ENCODE measurements around the gene FADS3. TPM values are rescaled to one million over a fixed set of nuclear protein-coding genes. Genes with fewer than 3 reads are reported as not detected.

FADS3 gene
- total and polyA plus RNA-seq, 3 donors from 2014 or later: 20.5 to 88.5 (median 50.6) TPM

DNA sequence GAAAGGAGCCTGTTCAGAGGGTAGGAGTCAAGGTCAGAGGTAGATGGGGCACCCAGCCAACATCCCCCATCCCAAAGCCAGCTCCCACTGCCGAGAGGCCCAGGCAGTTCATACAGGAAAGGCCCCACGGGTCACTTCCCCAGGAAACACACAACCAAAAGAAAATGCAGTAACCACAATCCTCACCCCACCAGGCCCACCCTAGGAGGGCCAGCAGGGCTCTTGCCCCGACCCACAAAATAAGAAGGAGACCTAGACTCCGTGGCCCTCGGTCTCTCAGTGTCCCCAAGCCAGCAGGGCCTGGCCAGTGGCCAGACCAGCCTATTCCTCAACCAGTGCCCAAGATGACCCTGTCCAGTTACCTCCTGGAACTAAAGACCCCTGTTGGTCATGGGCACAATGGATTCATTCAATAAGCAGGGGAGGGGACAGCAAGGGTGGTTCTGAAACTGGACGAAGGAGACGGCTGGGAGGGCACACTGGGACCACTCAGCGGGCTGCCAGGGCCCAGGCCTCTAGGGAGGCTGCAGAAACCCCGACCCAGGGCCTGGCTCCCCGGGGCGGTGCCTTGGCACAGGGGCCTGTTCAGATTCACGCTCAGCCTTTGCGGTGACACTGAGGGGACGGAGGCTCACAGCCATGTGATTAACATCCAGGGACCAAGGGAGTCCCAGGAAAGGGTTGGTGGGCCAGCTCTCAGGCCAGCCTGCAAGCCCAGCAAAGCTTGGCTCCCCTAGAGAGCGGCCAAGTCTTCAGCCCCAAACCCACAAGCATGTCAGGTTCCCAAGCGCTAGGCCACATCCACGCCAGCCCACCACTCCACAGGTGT lies 20.6 kb upstream of the FADS3 start:
- H3K36me3 ChIP-seq (ENCODE audit: low read depth, missing control alignments): no peaks in the 10 kb centered on the region
- TF ChIP-seq POLR2A (IDR thresholded peaks at IDR 0.05) (no peak), CTCF (IDR thresholded peaks at IDR 0.05) (no peak)
- peaks cover 78% of the 10 kb centered on the region for H3K4me1 ChIP-seq
- intact Hi-C loops (cut with DNase I; ENCODE audit: low total_unique reads): no loop called here
- peak overlapping the region; percentile 60 to 66 for H3K27ac ChIP-seq
- H3K9me3 ChIP-seq: no peaks in the 10 kb centered on the region
- 42 to 46% methylated on average over 8 to 17 of the region's 17 CpGs for WGBS, 2 donors
- no peaks in the 10 kb centered on the region for H3K27me3 ChIP-seq
- peak; percentile 35 for DNase-seq
- no peak overlapping the region for H3K4me3 ChIP-seq

DNA sequence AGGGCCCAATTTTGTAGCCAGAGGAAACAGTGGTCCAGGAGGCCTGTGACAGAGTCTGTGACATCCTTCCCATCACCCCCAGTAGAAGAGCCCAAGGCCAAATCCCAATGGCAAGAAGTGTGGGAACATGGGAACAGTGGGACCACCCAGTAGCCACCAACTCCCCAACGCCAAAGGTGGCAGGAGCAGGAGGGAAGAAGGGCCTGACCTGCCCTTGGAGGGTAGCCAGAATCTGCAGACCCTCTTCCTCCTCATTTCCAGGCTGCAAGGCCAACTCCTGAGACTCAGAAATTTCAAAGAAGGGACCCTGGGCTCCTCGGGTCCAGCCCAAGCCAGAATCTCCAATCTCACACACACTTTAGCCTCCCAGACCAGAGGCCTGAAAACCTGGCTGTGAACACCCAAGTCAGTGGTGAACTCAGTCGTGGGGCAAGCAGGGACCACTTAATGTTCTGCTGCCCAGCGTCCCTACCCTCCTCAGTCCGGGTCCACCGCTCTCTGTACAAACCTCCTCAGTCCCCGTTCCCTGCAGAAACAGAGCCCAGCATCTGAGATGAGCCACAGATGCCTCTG lies 19.9 kb upstream of the FADS3 start:
- H3K9me3 ChIP-seq: no peaks in the 10 kb centered on the region
- H3K4me1 ChIP-seq: peaks cover 75% of the 10 kb centered on the region
- H3K27me3 ChIP-seq: no peaks in the 10 kb centered on the region
- H3K4me3 ChIP-seq: no peak overlapping the region
- DNase-seq: no peak
- intact Hi-C loops (cut with DNase I; ENCODE audit: low total_unique reads): no loop called here
- 44 to 58% methylated on average over 7 of the region's 7 CpGs for WGBS, 2 donors
- no peaks in the 10 kb centered on the region for H3K36me3 ChIP-seq (ENCODE audit: low read depth, missing control alignments)
- no peak for TF ChIP-seq CTCF (IDR thresholded peaks at IDR 0.05)
- peak overlapping the region in 1 of 2 donors; percentile 66 for H3K27ac ChIP-seq

DNA sequence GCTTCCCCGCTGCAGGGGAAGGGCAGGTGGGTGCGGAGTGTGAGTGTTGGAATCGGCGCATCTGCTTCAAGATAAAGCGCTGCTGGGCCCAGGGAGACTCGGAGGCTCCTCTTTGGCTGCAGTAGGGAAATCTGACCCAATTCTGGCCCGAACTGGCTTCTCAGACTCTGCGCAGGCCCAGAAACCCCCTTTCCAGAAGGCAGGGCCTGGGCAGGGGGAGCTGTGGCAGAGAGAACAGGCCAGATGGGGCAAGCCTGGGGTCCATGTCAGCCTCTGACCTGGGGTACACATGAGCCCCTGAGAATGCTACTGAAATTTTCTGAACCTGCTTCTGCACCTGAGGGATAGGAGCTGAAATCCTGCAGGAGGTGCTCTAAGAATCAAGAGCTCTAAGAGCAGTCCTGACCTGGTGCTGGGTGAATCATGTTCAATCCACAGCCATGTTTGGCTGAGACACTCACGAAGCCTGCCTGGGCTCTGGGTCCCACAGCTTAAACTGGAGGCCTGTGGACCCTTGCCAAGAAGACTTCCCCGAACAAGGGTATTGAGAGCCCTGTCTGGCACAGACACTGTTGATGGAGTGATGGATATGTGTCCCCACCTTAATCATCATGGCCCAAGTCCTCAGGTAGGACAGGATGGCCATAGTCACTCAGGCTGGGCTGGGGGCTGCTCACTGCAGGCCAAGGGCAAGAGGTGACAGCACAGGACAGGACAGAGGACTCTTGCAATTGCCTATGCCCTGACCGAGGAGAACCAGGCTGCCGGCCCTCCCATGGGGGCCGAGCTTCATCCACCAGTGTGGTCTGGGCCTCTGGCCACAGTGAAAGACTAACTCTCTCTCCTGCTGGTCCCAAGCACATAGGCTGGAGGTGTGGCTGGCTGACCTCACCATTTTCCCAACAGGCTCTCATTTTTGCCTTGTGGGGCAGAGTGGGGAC lies 19.1 kb upstream of the FADS3 start:
- DNase-seq: no peak
- WGBS, 2 donors: 69 to 78% methylated on average over 4 to 13 of the region's 13 CpGs
- TF ChIP-seq CTCF (IDR thresholded peaks at IDR 0.05): no peak
- TF ChIP-seq POLR2A (IDR thresholded peaks at IDR 0.05): no peak
- intact Hi-C loops (cut with DNase I; ENCODE audit: low total_unique reads): no loop called here
- no peak overlapping the region for H3K4me3 ChIP-seq
- peaks cover 72% of the 10 kb centered on the region for H3K4me1 ChIP-seq
- H3K9me3 ChIP-seq: no peaks in the 10 kb centered on the region
- no peaks in the 10 kb centered on the region for H3K27me3 ChIP-seq
- H3K27ac ChIP-seq: peak overlapping the region; percentile 47 to 66
- H3K36me3 ChIP-seq (ENCODE audit: low read depth, missing control alignments): no peaks in the 10 kb centered on the region

- intact Hi-C loops (cut with DNase I; ENCODE audit: low total_unique reads): no loop called here
- Histone ChIP-seq H3K9me3 (no peaks in the 10 kb centered on the region), H3K27me3 (no peaks in the 10 kb centered on the region), H3K27ac (peak overlapping the region; percentile 63 to 66), H3K36me3 (ENCODE audit: low read depth, missing control alignments) (no peaks in the 10 kb centered on the region), H3K4me3 (no peak overlapping the region), H3K4me1 (peaks cover 57% of the 10 kb centered on the region)
- no peak for TF ChIP-seq POLR2A (IDR thresholded peaks at IDR 0.05)
- no peak for TF ChIP-seq CTCF (IDR thresholded peaks at IDR 0.05)
- peak; percentile 75 for DNase-seq
- 35 to 66% methylated on average over 6 to 10 of the region's 10 CpGs for WGBS, 2 donors
These were observed 17.5 kb upstream of the FADS3 start for GRCh38 chr11:61908730-61909316.

All from testis (tissue), 3 donors.